ENCODE data around the gene PLCH1. TPM values are rescaled to one million over a fixed set of nuclear protein-coding genes. Genes with fewer than 3 reads are reported as not detected.

Gene PLCH1
- total RNA-seq, 1 donor from 2014 or later, result 7.6 TPM

- H3K36me3 Mint-ChIP-seq, result no peaks in the 10 kb centered on the region
- H3K4me1 Mint-ChIP-seq (ENCODE audit: unreplicated experiment), result no peaks in the 10 kb centered on the region
- TF ChIP-seq, protein P1, sequence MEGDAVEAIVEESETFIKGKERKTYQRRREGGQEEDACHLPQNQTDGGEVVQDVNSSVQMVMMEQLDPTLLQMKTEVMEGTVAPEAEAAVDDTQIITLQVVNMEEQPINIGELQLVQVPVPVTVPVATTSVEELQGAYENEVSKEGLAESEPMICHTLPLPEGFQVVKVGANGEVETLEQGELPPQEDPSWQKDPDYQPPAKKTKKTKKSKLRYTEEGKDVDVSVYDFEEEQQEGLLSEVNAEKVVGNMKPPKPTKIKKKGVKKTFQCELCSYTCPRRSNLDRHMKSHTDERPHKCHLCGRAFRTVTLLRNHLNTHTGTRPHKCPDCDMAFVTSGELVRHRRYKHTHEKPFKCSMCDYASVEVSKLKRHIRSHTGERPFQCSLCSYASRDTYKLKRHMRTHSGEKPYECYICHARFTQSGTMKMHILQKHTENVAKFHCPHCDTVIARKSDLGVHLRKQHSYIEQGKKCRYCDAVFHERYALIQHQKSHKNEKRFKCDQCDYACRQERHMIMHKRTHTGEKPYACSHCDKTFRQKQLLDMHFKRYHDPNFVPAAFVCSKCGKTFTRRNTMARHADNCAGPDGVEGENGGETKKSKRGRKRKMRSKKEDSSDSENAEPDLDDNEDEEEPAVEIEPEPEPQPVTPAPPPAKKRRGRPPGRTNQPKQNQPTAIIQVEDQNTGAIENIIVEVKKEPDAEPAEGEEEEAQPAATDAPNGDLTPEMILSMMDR (conservative IDR thresholded peaks at IDR 0.05), result no peak
- H3K9me3 Mint-ChIP-seq, result no peaks in the 10 kb centered on the region
- H3K4me3 Mint-ChIP-seq, result no peak overlapping the region
- H3K27me3 Mint-ChIP-seq, result no peaks in the 10 kb centered on the region
- DNase-seq (ENCODE audit: extremely low spot score, unreplicated experiment), result no peak
- no peak overlapping the region for H3K27ac Mint-ChIP-seq
Measured at GRCh38 chr3:155377847-155378246, 367.0 kb downstream of the PLCH1 start.

DNA sequence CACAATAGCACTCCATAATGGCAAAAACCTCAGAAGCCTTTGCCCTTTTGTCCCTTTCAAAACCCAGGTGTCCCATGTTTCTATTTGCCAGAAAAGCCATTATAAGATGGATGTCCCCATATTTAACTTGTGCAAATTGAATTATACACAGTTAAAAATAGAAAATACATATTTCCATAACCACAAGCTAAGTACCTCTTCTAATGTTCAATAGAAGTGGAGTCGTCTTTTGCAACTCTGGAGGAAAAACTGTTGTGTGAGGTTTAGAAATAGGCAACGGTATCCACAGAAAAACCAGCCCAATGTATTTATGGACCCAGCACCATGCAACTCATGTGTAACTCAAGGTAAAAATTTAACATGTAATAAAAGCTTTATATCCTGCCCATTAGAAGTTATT, 367.8 kb downstream of the PLCH1 start:
- H3K4me1 Mint-ChIP-seq (ENCODE audit: unreplicated experiment), result no peaks in the 10 kb centered on the region
- no peak for DNase-seq (ENCODE audit: extremely low spot score, unreplicated experiment)
- H3K9me3 Mint-ChIP-seq, result no peaks in the 10 kb centered on the region
- no peak overlapping the region for H3K4me3 Mint-ChIP-seq
- TF ChIP-seq, protein P1 (conservative IDR thresholded peaks at IDR 0.05), result no peak
- no peaks in the 10 kb centered on the region for H3K36me3 Mint-ChIP-seq
- no peaks in the 10 kb centered on the region for H3K27me3 Mint-ChIP-seq
- no peak overlapping the region for H3K27ac Mint-ChIP-seq

DNA sequence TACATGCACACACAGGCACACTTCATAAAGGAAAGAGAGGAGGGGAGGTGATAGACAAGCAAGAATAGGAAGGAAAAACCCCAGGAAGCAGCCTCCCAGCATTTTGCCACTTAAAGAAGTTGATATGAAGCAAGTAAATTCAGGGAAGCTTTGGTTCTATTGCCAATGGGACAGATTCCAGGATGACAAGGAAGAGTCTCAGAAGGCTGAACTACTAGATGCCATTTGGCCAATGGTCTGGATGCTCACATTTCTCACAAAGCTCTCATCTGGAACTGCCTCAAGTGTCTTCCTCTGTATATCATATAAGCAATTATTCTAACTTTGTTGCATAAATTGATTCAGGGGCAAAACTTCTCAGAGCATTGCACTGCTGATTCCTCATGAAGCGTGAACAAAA, 372.6 kb downstream of the PLCH1 start:
- H3K27ac Mint-ChIP-seq, result no peak overlapping the region
- no peaks in the 10 kb centered on the region for H3K36me3 Mint-ChIP-seq
- TF ChIP-seq, protein P1 (conservative IDR thresholded peaks at IDR 0.05), result no peak

DNA sequence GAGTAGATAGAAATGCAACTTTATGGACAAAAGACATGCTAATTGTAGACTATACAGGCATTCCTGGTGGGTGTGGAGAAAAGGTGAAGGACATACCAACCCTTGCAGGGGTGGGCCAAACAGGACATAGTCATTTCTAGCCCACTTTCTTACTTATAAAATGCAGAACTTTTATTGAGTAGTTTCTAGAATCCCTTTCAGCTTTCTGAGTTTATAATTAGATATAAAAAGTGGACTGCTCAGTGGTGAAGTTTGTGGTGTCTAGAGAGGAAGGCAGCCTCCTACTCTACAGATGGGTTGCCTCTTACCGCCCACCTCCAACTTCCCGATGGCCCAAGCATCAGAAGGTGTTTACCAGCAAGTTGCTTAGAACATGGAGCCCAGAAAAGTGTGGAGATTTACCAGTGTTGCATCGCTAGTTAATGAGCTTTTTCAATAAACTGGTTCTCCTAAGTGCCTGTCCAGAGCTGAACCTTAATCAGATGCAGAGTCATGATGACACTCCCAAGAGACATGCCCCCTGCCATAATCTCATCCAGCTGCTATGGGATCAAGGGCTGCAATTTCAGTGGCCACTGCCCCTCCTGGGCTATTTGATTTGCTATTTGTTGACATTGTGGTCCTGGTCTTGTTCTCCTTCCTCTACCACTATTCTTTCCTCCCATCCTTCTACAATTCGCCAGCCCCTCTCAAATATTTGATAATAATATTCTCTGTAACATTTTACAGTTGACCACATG, 373.9 kb downstream of the PLCH1 start:
- Mint-ChIP-seq H3K36me3 (no peaks in the 10 kb centered on the region), H3K4me3 (no peak overlapping the region)

More for the DNA sequence above, 372.6 kb downstream of the PLCH1 start:
- H3K9me3 Mint-ChIP-seq, result no peaks in the 10 kb centered on the region
- H3K4me3 Mint-ChIP-seq, result no peak overlapping the region
- H3K4me1 Mint-ChIP-seq (ENCODE audit: unreplicated experiment), result peaks cover 3% of the 10 kb centered on the region
- no peaks in the 10 kb centered on the region for H3K27me3 Mint-ChIP-seq
- DNase-seq (ENCODE audit: extremely low spot score, unreplicated experiment), result no peak

GRCh38 chr3:155370198-155370597, 374.7 kb downstream of the PLCH1 start:
- no peaks in the 10 kb centered on the region for H3K9me3 Mint-ChIP-seq
- no peaks in the 10 kb centered on the region for H3K27me3 Mint-ChIP-seq
- H3K4me3 Mint-ChIP-seq, result no peak overlapping the region
- H3K27ac Mint-ChIP-seq, result no peak overlapping the region
- DNase-seq (ENCODE audit: extremely low spot score, unreplicated experiment), result no peak
- TF ChIP-seq, protein P1 (conservative IDR thresholded peaks at IDR 0.05), result no peak
- H3K36me3 Mint-ChIP-seq, result no peaks in the 10 kb centered on the region
- peaks cover 3% of the 10 kb centered on the region for H3K4me1 Mint-ChIP-seq (ENCODE audit: unreplicated experiment)

More for the DNA sequence above, 373.9 kb downstream of the PLCH1 start:
- no peak for DNase-seq (ENCODE audit: extremely low spot score, unreplicated experiment)
- H3K9me3 Mint-ChIP-seq, result no peaks in the 10 kb centered on the region
- TF ChIP-seq, protein P1 (conservative IDR thresholded peaks at IDR 0.05), result no peak
- no peak overlapping the region for H3K27ac Mint-ChIP-seq
- peaks cover 3% of the 10 kb centered on the region for H3K4me1 Mint-ChIP-seq (ENCODE audit: unreplicated experiment)
- no peaks in the 10 kb centered on the region for H3K27me3 Mint-ChIP-seq
